Hippocampal formation (tissue), 2 donors: ENCODE measurements around the gene PRDM9.
A peak's percentile ranks its signal among the peaks of the same experiment; 100 is the strongest.
"Not testable (repeated sequence)": the region's sequence is repeated elsewhere in the genome, so short reads cannot be mapped to it uniquely, and the experiment has no call there.

ENCODE experiments used
- DNase-seq, 2 donors: peaks; one replicate each; lab custom pipeline; 2025; lab: John Stamatoyannopoulos, UW

PRDM9 gene

GRCh38 chr5:23507278-23507685 is at the start of gene PRDM9:
TSS of gene PRDM9 (plus strand) at chr5:23507609. CDS start at chr5:23509034, 1,425 bp downstream.
- DNase-seq = peak in 1 of 2 donors; percentile 4

GRCh38 chr5:23457780-23458179 is 49.6 kb upstream of the PRDM9 start:
- DNase-seq = no peak

- DNase-seq = no peak
These were observed 48.2 kb upstream of the PRDM9 start for GRCh38 chr5:23459214-23459613.

- no peak for DNase-seq
These were observed 45.8 kb upstream of the PRDM9 start for GRCh38 chr5:23461576-23461975.

GRCh38 chr5:23466401-23466912 is 41.0 kb upstream of the PRDM9 start:
- DNase-seq = no peak

- DNase-seq = no peak
These were observed 38.8 kb upstream of the PRDM9 start for GRCh38 chr5:23468658-23469057.

GRCh38 chr5:23473915-23474314 is 33.5 kb upstream of the PRDM9 start:
- DNase-seq = no peak

- no peak for DNase-seq
These were observed 33.1 kb upstream of the PRDM9 start for GRCh38 chr5:23474315-23474714.

- no peak for DNase-seq
These were observed 30.8 kb upstream of the PRDM9 start for GRCh38 chr5:23476580-23476979.

- DNase-seq = no peak
These were observed 24.8 kb upstream of the PRDM9 start for GRCh38 chr5:23482642-23483041.

GRCh38 chr5:23483090-23483489 is 24.3 kb upstream of the PRDM9 start:
- DNase-seq = no peak

GRCh38 chr5:23484096-23484495 is 23.3 kb upstream of the PRDM9 start:
- no peak for DNase-seq

- not testable (repeated sequence) for DNase-seq
These were observed 21.2 kb upstream of the PRDM9 start for GRCh38 chr5:23486227-23486626.

GRCh38 chr5:23490993-23491392 is 16.4 kb upstream of the PRDM9 start:
- DNase-seq = no peak

- no peak for DNase-seq
These were observed 12.9 kb upstream of the PRDM9 start for GRCh38 chr5:23494558-23494957.

- no peak for DNase-seq
These were observed 10.8 kb upstream of the PRDM9 start for GRCh38 chr5:23496576-23496975.

- DNase-seq = no peak
These were observed 826 bp upstream of the PRDM9 start for GRCh38 chr5:23506329-23507236.

GRCh38 chr5:23510434-23510833 is 3.0 kb downstream of the PRDM9 start:
- not testable (repeated sequence) for DNase-seq

- DNase-seq = no peak
These were observed 15.1 kb downstream of the PRDM9 start for GRCh38 chr5:23522553-23522952.

GRCh38 chr5:23523031-23523430 is 15.6 kb downstream of the PRDM9 start:
- DNase-seq = no peak

GRCh38 chr5:23523998-23524397 is 16.6 kb downstream of the PRDM9 start:
- DNase-seq = no peak

GRCh38 chr5:23525751-23526150 is 18.3 kb downstream of the PRDM9 start:
- DNase-seq = no peak

GRCh38 chr5:23526616-23527015 is 19.2 kb downstream of the PRDM9 start:
- DNase-seq = not testable (repeated sequence)
